CD14-positive monocyte (primary cell): ENCODE results near the gene UGT2A1. TPM values are rescaled to one million over a fixed set of nuclear protein-coding genes. Genes with fewer than 3 reads are reported as not detected.

Experiments used
- DNase-seq, 3 donors: peaks; one replicate each; pipeline ENCODE4 v3.0.0-alpha.2; 2011 to 2022
- H2AFZ ChIP-seq: 2 replicates; pipeline ENCODE4 v1.6.0; 2012; ENCODE audit warnings: mild to moderate bottlenecking, low read depth, low read length, inconsistent platforms; ENCODE audit not compliant: insufficient read depth, poor library complexity, severe bottlenecking
- H3K27ac ChIP-seq, 2 donors: 1 replicate in 1 of 2; 2 replicates in 1 of 2; pipeline ENCODE4 v1.5.1; 2012 to 2013; ENCODE audit warnings: low read length in 2 of 2, control low read depth in 1 of 2, inconsistent platforms in 1 of 2, low read depth in 1 of 2, mild to moderate bottlenecking in 1 of 2
- H3K27me3 ChIP-seq, 2 donors: one replicate each; pipeline versions ENCODE4 v1.6.0 to v1.6.1; 2011 to 2013; ENCODE audit warnings: low read length in 2 of 2; ENCODE audit not compliant: control insufficient read depth in 2 of 2, insufficient read depth in 2 of 2
- H3K36me3 ChIP-seq, 2 donors: replicated peaks in 1 of 2; 1 replicate in 1 of 2; 2 replicates in 1 of 2; pipeline versions ENCODE4 v1.5.1 to v1.6.1; 2012 to 2013; ENCODE audit warnings: low read length in 2 of 2, control low read depth in 1 of 2, inconsistent platforms in 1 of 2, mild to moderate bottlenecking in 1 of 2; ENCODE audit not compliant: insufficient read depth in 2 of 2, control insufficient read depth in 1 of 2
- H3K4me1 ChIP-seq, 2 donors: 1 replicate in 1 of 2; 2 replicates in 1 of 2; pipeline versions ENCODE4 v1.5.1 to v1.6.1; 2012 to 2013; ENCODE audit warnings: low read length in 2 of 2, control low read depth in 1 of 2, inconsistent platforms in 1 of 2, mild to moderate bottlenecking in 1 of 2, moderate library complexity in 1 of 2; ENCODE audit not compliant: insufficient read depth in 2 of 2, control insufficient read depth in 1 of 2
- H3K4me2 ChIP-seq: replicated peaks from 2 replicates; pipeline ENCODE3; 2012; ENCODE audit warnings: low read length, moderate library complexity, mild to moderate bottlenecking; ENCODE audit not compliant: poor library complexity, severe bottlenecking; ENCODE audit errors: extremely low read depth
- H3K4me3 ChIP-seq, 3 experiments: fragments of 200-600 bp in 1 of 3; sonication (generic) in 1 of 3; replicated peaks in 1 of 3; 1 replicate in 2 of 3; 2 replicates in 1 of 3; pipeline ENCODE4 v1.5.1; 2011 to 2013; ENCODE audit warnings: low read length in 3 of 3, mild to moderate bottlenecking in 3 of 3, control low read depth in 2 of 3, low read depth in 2 of 3, inconsistent platforms in 1 of 3, moderate library complexity in 1 of 3
- H3K79me2 ChIP-seq: 2 replicates; pipeline ENCODE4 v1.6.0; 2012; ENCODE audit warnings: mild to moderate bottlenecking, control low read depth, inconsistent platforms, low read length, moderate library complexity; ENCODE audit not compliant: insufficient read depth
- H3K9ac ChIP-seq: 2 replicates; pipeline ENCODE4 v1.6.0; 2017; ENCODE audit warnings: low read length, mild to moderate bottlenecking; ENCODE audit not compliant: insufficient read depth, poor library complexity, severe bottlenecking
- H3K9me3 ChIP-seq, 2 donors: replicated peaks in 1 of 2; 1 replicate in 1 of 2; 2 replicates in 1 of 2; pipeline versions ENCODE4 v1.5.1 to v1.6.1; 2012 to 2013; ENCODE audit warnings: low read length in 2 of 2, control low read depth in 1 of 2; ENCODE audit not compliant: control insufficient read depth in 1 of 2, insufficient read depth in 1 of 2
- H4K20me1 ChIP-seq: 2 replicates; pipeline ENCODE4 v1.6.0; 2012; ENCODE audit warnings: mild to moderate bottlenecking, low read length, control low read depth, moderate library complexity; ENCODE audit not compliant: insufficient read depth
- H3K27ac Mint-ChIP-seq, 7 donors: one replicate each; pipeline ENCODE4 v1.8.0; 2020; ENCODE audit warnings: mild to moderate bottlenecking in 7 of 7, mixed read lengths in 7 of 7, moderate library complexity in 6 of 7, inconsistent platforms in 2 of 7
- H3K27me3 Mint-ChIP-seq, 3 donors: one replicate each; pipeline ENCODE4 v1.8.0; 2021 to 2022; ENCODE audit warnings: low read depth in 3 of 3, mild to moderate bottlenecking in 3 of 3, mixed read lengths in 3 of 3, moderate library complexity in 3 of 3, inconsistent platforms in 1 of 3
- H3K36me3 Mint-ChIP-seq, 2 donors: one replicate each; pipeline ENCODE4 v1.8.0; 2020; ENCODE audit warnings: mixed read lengths in 2 of 2, inconsistent platforms in 1 of 2, mild to moderate bottlenecking in 1 of 2
- H3K4me1 Mint-ChIP-seq: one replicate; pipeline ENCODE4 v1.8.0; 2020; ENCODE audit warnings: mild to moderate bottlenecking, mixed read lengths
- H3K4me3 Mint-ChIP-seq, 2 donors: one replicate each; pipeline ENCODE4 v1.8.0; 2020; ENCODE audit warnings: mild to moderate bottlenecking in 2 of 2, mixed read lengths in 2 of 2, moderate library complexity in 1 of 2
- H3K9me3 Mint-ChIP-seq, 7 donors: one replicate each; pipeline ENCODE4 v1.8.0; 2020 to 2022; ENCODE audit warnings: mixed read lengths in 7 of 7, mild to moderate bottlenecking in 6 of 7, moderate library complexity in 6 of 7, inconsistent platforms in 2 of 7
- WGBS: methylation state at CpG from one replicate; pipeline ENCODE4 v1.1.5; 2013; ENCODE audit warnings: missing lambda C conversion rate; ENCODE audit not compliant: insufficient coverage; 5-methylcytosine and 5-hydroxymethylcytosine counted together
- intact Hi-C, 2 donors: fragments of 100-400 bp; cut with micrococcal nuclease; formaldehyde crosslinking; loops; one replicate each; pipeline versions ENCODE4 v1.15.0 to v1.15.1; 2023
- polyA plus RNA-seq, 3 donors: library from polyadenylated mRNA; depleted of rRNA in 1 of 3; unstranded in 2 of 3; stranded (reverse) in 1 of 3; fragments of 300-500 nt in 2 of 3; fragments of >200 nt in 1 of 3; fragmentation: Illumina TruSeq in 2 of 3; gene quantifications; 1 replicate in 2 of 3; 2 replicates in 1 of 3; pipeline ENCODE4 v1.2.3, GENCODE V29; 2012 to 2021
- TF ChIP-seq, protein P1 (sequence below): fragments of 200-600 bp; IDR thresholded peaks from one replicate; pipeline ENCODE4 v1.8.0; 2022; ENCODE audit warnings: antibody characterized with exemption, mild to moderate bottlenecking

UGT2A1 gene
- polyA plus RNA-seq, 3 donors: not detected

DNA sequence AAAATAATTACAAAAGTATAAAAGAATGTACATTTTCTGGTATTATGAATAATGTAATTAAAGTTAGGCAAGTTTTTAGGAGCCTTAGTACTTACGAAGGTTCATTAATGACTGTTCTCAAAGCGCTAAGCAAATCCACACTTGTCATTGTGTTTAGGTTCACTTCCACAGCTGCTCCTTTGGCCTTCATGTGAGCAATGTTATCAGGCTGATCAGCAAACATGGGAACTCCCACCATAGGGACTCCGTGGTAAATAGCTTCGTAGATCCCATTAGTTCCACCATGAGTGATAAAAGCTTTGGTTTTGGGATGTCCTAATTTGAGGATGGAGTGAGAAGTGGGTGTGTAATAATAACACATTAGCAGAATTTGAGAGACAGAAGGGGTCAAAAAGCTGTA lies 58.7 kb downstream of the UGT2A1 start:
- Histone ChIP-seq H3K79me2 (no peaks in the 10 kb centered on the region), H3K4me1 (no peaks in the 10 kb centered on the region), H3K9ac (no peak overlapping the region), H4K20me1 (no peaks in the 10 kb centered on the region), H3K27me3 (no peaks in the 10 kb centered on the region), H2AFZ (no peak overlapping the region), H3K9me3 (no peaks in the 10 kb centered on the region), H3K36me3 (no peaks in the 10 kb centered on the region), H3K4me2 (no peak overlapping the region), H3K27ac (no peak overlapping the region), H3K4me3 (no peak overlapping the region)
- H3K4me3 Mint-ChIP-seq: no peak overlapping the region
- no peaks in the 10 kb centered on the region for H3K4me1 Mint-ChIP-seq
- H3K27ac Mint-ChIP-seq: no peak overlapping the region
- 61% methylated on average over 3 of the region's 4 CpGs for WGBS
- intact Hi-C loops: no loop called here
- DNase-seq: no peak
- peaks cover 0 to 2% (median 0%) of the 10 kb centered on the region in 7 donors for H3K9me3 Mint-ChIP-seq
- H3K36me3 Mint-ChIP-seq: no peaks in the 10 kb centered on the region
- TF ChIP-seq, protein P1, sequence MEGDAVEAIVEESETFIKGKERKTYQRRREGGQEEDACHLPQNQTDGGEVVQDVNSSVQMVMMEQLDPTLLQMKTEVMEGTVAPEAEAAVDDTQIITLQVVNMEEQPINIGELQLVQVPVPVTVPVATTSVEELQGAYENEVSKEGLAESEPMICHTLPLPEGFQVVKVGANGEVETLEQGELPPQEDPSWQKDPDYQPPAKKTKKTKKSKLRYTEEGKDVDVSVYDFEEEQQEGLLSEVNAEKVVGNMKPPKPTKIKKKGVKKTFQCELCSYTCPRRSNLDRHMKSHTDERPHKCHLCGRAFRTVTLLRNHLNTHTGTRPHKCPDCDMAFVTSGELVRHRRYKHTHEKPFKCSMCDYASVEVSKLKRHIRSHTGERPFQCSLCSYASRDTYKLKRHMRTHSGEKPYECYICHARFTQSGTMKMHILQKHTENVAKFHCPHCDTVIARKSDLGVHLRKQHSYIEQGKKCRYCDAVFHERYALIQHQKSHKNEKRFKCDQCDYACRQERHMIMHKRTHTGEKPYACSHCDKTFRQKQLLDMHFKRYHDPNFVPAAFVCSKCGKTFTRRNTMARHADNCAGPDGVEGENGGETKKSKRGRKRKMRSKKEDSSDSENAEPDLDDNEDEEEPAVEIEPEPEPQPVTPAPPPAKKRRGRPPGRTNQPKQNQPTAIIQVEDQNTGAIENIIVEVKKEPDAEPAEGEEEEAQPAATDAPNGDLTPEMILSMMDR: no peak
- H3K27me3 Mint-ChIP-seq: peaks cover 0 to 2% (median 0%) of the 10 kb centered on the region in 3 donors

DNA sequence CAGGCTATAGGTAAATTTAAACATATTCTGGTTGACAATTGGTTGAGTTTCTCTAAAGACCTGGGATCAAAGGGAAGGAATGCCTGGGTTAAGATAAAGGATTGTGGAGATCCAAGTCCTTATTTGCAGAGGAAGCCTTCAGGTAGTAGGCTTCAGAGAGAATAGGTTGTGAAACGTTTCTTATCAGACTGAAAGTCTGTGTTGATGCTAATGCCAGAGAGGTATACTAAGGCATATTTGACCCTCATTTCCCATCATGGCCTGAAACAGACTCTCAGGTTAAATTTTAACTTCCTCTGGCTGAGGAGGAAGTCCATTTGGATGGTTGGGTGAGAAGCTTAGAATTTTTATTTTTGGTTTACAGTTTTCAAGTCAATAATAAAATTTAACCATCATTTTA lies 61.7 kb downstream of the UGT2A1 start:
- Mint-ChIP-seq H3K27ac (no peak overlapping the region), H3K4me3 (no peak overlapping the region), H3K4me1 (no peaks in the 10 kb centered on the region), H3K27me3 (peaks cover 0 to 1% (median 0%) of the 10 kb centered on the region in 3 donors), H3K36me3 (no peaks in the 10 kb centered on the region), H3K9me3 (peaks cover 0 to 2% (median 0%) of the 10 kb centered on the region in 7 donors)
- no peaks in the 10 kb centered on the region for H3K9me3 ChIP-seq
- no peak overlapping the region for H3K27ac ChIP-seq
- no peak overlapping the region for H3K4me3 ChIP-seq
- no peaks in the 10 kb centered on the region for H3K36me3 ChIP-seq
- no peaks in the 10 kb centered on the region for H3K27me3 ChIP-seq
- H3K79me2 ChIP-seq: no peaks in the 10 kb centered on the region
- intact Hi-C loops: no loop called here
- no peaks in the 10 kb centered on the region for H4K20me1 ChIP-seq
- no CpG with 5 or more reads among the region's 1 CpG for WGBS
- H3K9ac ChIP-seq: no peak overlapping the region
- no peak for DNase-seq
- H2AFZ ChIP-seq: no peak overlapping the region
- no peak overlapping the region for H3K4me2 ChIP-seq
- no peaks in the 10 kb centered on the region for H3K4me1 ChIP-seq
- TF ChIP-seq, protein P1: no peak
